BJ (cell line): ENCODE data around the gene RPP21. TPM values are rescaled to one million over a fixed set of nuclear protein-coding genes. Genes with fewer than 3 reads are reported as not detected.

Experiments used
- CTCF ChIA-PET: fragments of 350-600 bp; formaldehyde crosslinking; extraction: SDS; loops from one replicate; lab custom pipeline; 2021; ENCODE audit warnings: antibody characterized with exemption, inconsistent platforms; lab: Yijun Ruan, JAX
- POLR2A ChIA-PET: fragments of 300-600 bp; sonication (Branson Sonifier 250); formaldehyde crosslinking; extraction: SDS; loops from one replicate; lab custom pipeline; 2021; ENCODE audit warnings: antibody characterized with exemption; lab: Charles Lee
- DNase-seq: peaks from one replicate; pipeline ENCODE4 v3.0.0-alpha.2; 2011; ENCODE audit warnings: low read depth
- H3K27me3 ChIP-seq: 2 replicates; pipeline ENCODE4 v1.6.0; 2011; ENCODE audit warnings: low read length; ENCODE audit not compliant: control insufficient read depth, insufficient read depth
- H3K36me3 ChIP-seq: 2 replicates; pipeline ENCODE4 v1.5.1; 2011; ENCODE audit warnings: low read length; ENCODE audit not compliant: control insufficient read depth, insufficient read depth
- H3K4me3 ChIP-seq: 2 replicates; pipeline ENCODE4 v1.5.1; 2011; ENCODE audit warnings: low read depth, mild to moderate bottlenecking, control low read depth, low read length
- polyA minus RNA-seq: library from RNA; depleted of rRNA, polyadenylated mRNA; stranded (reverse); fragments of >200 nt; gene quantifications from 2 replicates; pipeline ENCODE4 v1.2.3, GENCODE V29; 2011; rRNA and poly(A)+ RNA removed
- polyA plus RNA-seq: library from polyadenylated mRNA; depleted of rRNA; stranded (reverse); fragments of >200 nt; gene quantifications from 2 replicates; pipeline ENCODE4 v1.2.3, GENCODE V29; 2011; rRNA removed
- TF ChIP-seq, protein P1 (sequence below): IDR thresholded peaks from 2 replicates; pipeline ENCODE4 v1.5.1; 2011; ENCODE audit warnings: low read depth, mild to moderate bottlenecking, control low read depth, inconsistent platforms, low read length, moderate library complexity; ENCODE audit not compliant: insufficient read depth

Gene RPP21
- polyA plus RNA-seq, result 28.3 and 29.0 TPM in 2 replicates
- polyA minus RNA-seq, result 6.9 and 7.3 TPM in 2 replicates

DNA sequence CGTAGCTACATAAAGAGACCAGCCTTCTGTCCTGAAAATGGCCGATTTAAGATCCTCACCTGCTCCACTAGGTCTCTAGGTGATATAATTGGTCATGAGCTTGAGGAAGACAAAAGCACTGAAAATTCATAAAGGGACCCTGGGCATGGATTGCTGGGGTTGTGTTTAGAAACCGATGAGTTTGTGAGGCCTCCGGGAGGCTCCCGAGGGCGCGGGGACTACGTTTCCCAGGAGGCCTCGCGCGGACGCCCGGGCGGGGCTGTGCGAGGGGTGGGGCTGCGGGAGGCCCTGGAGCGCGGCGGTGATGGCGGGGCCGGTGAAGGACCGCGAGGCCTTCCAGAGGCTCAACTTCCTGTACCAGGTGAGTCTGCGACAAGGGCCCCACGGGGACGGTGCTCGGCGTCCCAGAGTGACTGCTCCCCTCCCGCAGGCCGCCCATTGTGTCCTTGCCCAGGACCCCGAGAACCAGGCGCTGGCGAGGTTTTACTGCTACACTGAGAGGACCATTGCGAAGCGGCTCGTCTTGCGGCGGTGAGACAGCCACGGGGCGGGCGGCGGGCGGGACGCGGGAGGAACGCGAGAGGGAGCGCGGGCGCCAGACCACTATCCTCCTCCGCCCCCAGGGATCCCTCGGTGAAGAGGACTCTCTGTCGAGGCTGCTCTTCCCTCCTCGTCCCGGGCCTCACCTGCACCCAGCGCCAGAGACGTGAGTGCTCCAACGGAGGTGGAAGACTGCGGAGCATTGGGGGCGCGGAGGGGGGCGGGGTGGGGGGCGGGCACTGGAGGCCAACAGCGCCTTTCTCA lies at the start of gene RPP21:
Gene RPP21 (plus strand): TSS at position 289 of the 804 bp plus-strand sequence. CDS start 16 bp downstream, at position 305.
- ChIA-PET POLR2A (no interaction called here), CTCF (interaction anchor here (0.8 kb wide), 1 partner anchor 118 kb away, joined by 3 read pairs; no protein-coding TSS in a partner anchor)
- TF ChIP-seq, protein P1, sequence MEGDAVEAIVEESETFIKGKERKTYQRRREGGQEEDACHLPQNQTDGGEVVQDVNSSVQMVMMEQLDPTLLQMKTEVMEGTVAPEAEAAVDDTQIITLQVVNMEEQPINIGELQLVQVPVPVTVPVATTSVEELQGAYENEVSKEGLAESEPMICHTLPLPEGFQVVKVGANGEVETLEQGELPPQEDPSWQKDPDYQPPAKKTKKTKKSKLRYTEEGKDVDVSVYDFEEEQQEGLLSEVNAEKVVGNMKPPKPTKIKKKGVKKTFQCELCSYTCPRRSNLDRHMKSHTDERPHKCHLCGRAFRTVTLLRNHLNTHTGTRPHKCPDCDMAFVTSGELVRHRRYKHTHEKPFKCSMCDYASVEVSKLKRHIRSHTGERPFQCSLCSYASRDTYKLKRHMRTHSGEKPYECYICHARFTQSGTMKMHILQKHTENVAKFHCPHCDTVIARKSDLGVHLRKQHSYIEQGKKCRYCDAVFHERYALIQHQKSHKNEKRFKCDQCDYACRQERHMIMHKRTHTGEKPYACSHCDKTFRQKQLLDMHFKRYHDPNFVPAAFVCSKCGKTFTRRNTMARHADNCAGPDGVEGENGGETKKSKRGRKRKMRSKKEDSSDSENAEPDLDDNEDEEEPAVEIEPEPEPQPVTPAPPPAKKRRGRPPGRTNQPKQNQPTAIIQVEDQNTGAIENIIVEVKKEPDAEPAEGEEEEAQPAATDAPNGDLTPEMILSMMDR, result 0 out of 2 replicates have a peak, but pooled peaks have one; percentile 15
- peaks cover 7% of the 10 kb centered on the region for H3K36me3 ChIP-seq
- no peaks in the 10 kb centered on the region for H3K27me3 ChIP-seq
- H3K4me3 ChIP-seq, result peak within 1 kb of the TSS; percentile 85
- DNase-seq, result peak; percentile 25

DNA sequence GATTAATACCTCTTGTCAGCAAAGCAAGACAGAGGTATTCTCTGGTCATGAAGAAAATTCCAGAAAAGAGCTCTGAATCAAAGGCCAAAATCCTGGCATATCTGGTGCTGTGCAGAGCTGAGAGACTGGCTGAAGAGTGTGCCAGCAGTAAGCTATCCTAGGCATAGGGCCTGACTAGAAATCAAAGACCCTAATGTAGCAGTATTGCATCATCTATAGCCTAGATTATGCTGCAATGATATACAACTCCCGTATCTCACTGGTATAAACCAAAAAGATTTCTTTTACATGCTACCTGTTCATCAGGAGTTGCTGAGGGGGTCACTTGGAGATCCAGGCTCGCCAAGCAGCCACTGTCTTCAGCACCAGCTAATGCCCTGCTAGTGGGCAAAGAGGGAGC lies 49.1 kb upstream of the RPP21 start:
- ChIA-PET POLR2A (interaction anchor here (0.6 kb wide), 1 partner anchor 645 kb away, joined by 3 read pairs; no protein-coding TSS in a partner anchor), CTCF (no interaction called here)
- H3K27me3 ChIP-seq, result no peaks in the 10 kb centered on the region
- no peak overlapping the region for H3K4me3 ChIP-seq
- H3K36me3 ChIP-seq, result peaks cover 13% of the 10 kb centered on the region
- no peak for DNase-seq
- TF ChIP-seq, protein P1, result no peak

DNA sequence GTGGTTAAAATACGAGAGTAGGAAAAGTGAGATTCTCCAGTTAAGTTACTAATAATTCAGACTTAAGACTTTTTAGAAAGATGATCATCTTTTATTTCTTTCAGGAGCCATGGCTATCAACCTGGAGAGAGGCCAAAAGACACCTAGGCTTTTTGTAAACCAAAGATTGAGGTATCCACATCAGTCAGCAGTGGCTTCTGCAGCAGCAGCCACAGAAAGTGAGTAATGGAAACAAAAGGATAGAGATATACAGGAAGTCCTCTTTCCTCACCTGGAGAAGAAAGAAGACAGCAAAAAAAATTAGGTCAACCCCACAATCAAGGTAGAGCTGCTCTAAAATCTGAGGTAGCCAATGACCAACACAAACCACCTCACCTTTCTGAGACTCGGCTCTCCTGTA lies 41.0 kb upstream of the RPP21 start:
- TF ChIP-seq, protein P1, result no peak
- CTCF ChIA-PET, result no interaction called here
- no peak for DNase-seq

DNA sequence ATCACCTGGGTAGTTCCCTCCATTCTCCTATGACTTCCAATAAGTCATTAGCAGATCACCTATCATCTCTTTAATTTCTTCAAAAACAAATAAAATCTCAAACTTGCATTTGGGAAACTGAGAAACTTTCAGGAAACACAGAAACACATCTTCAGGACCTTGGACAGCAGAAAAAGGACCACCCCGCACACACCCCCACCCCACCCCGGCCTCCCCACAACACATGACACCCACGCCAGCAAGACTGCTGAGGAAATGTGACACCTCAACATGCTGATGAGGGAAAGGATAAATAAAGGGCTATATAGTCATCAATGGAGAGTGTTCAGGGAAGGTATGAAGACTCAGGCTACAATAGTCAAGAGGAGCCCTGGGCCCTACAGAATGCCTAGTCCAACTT lies 33.9 kb upstream of the RPP21 start:
- POLR2A ChIA-PET, result no interaction called here
- CTCF ChIA-PET, result no interaction called here
- Histone ChIP-seq H3K27me3 (no peaks in the 10 kb centered on the region), H3K4me3 (no peak overlapping the region), H3K36me3 (peaks cover 4% of the 10 kb centered on the region; the same call in 1 of the 2 replicates)
- TF ChIP-seq, protein P1, result no peak
- no peak for DNase-seq

More for the DNA sequence above, 41.0 kb upstream of the RPP21 start:
- no peaks in the 10 kb centered on the region for H3K27me3 ChIP-seq
- no peak overlapping the region for H3K4me3 ChIP-seq
- POLR2A ChIA-PET, result no interaction called here
- H3K36me3 ChIP-seq, result peaks cover 7% of the 10 kb centered on the region

DNA sequence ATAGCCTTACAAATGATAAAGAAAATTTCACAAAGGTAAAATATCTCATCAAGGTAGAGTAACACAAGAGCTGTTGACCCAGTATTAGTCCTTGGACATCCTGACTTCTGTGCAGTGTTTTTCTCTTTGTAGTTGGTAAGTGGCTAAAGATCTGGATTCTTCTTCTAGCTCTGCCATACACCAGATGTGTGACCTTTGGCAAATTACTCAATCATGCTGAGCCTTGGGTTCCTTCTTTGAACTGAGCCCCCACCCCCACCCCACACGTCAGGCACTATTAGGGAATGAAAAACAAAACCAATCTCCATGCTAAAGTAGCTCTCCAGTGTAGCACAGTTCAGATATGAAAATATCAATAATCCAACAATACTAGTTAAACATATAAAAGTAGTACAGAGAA lies 33.3 kb upstream of the RPP21 start:
- Histone ChIP-seq H3K36me3 (peaks cover 4% of the 10 kb centered on the region; the same call in 1 of the 2 replicates), H3K4me3 (no peak overlapping the region), H3K27me3 (no peaks in the 10 kb centered on the region)
- TF ChIP-seq, protein P1, result no peak
- no peak for DNase-seq
- CTCF ChIA-PET, result interaction anchor here (0.6 kb wide), 1 partner anchor 200 kb away, joined by 3 read pairs; no protein-coding TSS in a partner anchor
- POLR2A ChIA-PET, result no interaction called here
